GM19025 (cell line): ENCODE results near the gene NSMCE1.

Source experiments
- ATAC-seq: cut with Tn5 transposase; IDR thresholded peaks from one replicate; pipeline ENCODE4 v1.9.1; 2021; ENCODE audit warnings: mild to moderate bottlenecking, low read depth, moderate library complexity; ENCODE audit not compliant: unreplicated experiment

NSMCE1 gene

DNA sequence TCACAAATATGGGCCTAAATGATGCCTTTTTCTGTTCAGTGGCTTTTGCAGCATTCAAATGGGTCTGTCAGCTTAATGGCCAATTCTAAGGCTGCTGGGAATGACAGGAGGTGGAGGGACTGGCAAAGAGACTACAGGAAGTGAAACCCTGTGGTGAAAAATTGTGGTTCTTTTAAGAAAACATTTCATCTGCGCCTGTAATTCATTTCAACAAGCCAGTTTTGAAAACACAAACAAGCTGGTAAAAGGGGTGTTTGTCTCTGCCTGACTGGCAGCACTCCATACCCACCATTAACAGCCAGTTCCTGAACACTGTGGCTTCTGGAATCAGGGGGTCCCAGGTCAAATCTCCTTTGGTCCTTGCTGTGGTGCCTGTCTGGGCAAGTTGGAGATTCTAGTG lies 68.8 kb downstream of the NSMCE1 start:
- ATAC-seq: no peak

DNA sequence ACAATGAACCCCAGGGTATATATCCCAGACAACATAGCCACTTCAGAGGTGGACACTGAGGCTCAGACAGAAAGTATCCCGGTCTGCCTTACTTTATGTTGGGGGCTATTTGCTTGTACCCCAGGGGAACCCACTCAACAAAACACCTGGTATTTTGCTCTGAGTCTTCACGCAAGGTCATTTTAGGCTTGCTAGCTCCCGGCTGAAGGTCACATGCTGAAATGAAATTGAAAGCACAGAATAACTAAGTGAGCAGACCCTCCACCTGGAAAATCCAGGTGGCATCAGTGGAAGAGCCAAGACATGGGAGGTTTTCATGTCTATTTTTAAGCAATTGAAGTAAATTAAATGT lies 69.4 kb downstream of the NSMCE1 start:
- no peak for ATAC-seq

DNA sequence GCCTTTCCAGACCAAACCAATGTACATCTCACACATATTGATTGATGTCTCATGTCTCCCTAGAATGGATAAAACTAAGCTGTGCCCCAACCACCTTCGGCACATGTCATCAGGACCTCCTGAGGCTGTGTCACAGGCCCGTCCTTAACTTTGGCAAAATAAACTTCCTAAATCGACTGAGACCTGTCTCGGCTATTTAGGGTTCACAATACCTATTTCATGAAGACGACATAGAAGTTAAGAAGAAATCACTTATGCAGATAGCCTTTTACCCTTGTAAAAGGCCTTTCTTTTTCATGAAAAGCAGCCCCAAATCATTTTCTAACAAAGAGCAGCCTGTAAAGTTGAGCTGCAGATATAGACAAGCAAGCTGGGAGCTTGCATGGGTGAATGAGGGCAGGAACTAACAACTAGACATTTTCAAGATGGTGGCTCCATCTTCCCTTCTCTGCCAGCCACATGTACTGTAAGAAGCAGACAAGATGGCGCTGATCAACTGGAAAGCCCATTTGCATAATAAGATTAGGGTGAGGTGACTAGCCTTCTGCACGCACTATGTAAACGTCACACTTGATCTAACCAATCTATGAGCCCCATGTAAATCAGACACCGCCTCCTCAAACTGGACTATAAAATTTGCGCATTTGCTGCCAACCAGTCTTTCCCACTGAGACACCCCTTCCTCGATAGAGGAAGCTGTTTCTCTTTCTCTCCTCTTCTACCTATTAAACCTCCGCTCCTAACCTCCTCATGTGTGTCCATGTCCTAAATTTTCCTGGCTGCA lies 69.9 kb downstream of the NSMCE1 start:
- ATAC-seq: no peak

DNA sequence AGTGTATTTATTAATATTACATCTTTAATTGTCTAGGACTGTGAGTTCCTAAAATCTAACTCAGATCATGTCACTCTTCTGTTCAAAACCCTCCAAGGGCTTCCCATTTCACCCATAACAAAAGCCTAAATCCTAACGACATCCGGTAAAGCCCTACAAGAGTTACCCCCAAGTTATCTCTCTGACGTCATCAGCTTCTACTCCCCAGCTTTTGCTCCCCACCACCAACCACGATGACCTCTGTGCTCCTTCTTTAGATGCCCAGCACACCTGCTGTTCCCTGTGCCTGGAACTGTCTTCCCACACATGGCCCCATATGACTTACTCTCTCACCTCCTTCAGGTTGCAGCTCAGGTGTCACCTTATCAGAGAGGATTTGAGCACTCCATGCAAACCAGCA lies 71.6 kb downstream of the NSMCE1 start:
- no peak for ATAC-seq

- no peak for ATAC-seq
These were observed 72.5 kb downstream of the NSMCE1 start for GRCh38 chr16:27195941-27196595.

GRCh38 chr16:27195076-27195741 lies 73.4 kb downstream of the NSMCE1 start:
- ATAC-seq: no peak

GRCh38 chr16:27193300-27193990 lies 75.1 kb downstream of the NSMCE1 start:
- ATAC-seq: no peak

DNA sequence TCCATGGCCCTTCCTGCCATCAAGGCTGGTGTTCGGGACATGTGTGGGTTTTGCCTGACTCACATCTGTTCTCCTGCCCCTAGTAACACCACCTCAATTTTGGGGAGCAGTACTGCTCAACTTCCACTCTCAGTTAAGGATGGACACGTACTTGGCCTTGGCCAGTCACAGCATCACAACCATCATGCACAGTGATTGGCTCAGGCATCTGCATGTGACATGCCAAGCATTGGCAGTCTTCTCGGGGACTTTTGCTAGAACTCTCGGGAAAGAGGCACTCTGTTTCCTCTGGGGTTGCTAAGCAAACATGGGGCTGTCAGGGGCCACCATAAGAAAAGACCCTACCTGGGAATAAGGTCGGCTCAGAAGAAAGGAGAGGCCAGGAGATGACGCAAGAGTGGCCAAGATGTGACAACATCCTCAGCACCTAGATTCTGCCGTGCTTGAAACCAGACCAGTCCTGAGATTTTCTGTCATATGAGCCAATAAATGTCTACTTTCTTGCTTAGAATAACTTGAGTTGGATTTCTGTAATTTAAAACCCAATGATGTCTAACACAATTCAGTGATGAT lies 77.1 kb downstream of the NSMCE1 start:
- ATAC-seq: no peak

GRCh38 chr16:27190316-27190871 lies 78.2 kb downstream of the NSMCE1 start:
- no peak for ATAC-seq

DNA sequence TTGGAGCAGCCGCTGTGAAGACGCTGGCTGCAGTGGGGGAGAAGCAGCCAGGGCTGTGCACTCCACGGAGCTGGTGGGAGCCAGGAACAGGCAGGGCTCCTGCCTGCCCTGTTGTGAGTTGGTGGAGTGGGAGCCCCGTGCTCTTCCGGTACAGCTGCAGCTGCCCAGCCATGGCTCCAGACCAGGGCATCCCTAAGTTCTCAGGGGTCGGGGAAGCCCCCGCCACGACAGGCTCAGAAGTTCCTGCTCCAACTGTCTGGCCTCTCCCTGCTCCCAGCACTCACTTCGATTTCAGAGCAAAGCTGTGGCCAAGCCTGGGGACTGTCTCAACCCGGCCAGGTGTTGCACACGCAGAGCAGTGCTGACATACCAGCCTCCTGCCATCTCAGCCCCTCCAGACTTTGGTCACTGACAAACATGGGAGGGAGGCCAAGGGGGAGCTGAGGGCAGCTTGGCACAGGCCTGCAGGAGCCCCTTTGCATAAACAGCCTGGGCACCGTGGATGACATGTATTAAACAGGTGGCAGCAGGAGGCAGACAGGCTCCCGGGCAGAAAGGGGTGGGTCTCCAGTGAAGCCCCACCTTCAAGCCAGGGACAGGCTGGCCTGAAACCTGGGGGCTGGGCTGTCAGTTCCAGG lies 79.1 kb downstream of the NSMCE1 start:
- no peak for ATAC-seq

- ATAC-seq: no peak
These were observed 79.9 kb downstream of the NSMCE1 start for GRCh38 chr16:27188633-27189032.

DNA sequence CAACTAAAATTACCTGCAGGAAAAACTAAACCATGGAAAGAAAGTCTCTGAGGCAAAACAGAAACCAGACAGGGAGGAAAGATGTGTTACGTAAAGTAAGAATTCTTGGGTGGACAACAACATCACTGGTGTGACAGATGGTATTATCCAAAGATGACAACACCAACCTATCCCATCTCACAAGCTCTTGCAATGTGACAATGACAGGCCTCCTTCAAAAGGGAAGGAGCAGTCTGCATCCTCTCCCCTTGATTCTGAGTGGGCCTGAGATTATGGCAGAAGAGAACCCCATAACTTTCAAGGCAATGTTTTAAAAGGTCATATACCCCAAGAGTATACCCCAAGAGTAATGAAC lies 82.8 kb downstream of the NSMCE1 start:
- ATAC-seq: no peak

- ATAC-seq: no peak
These were observed 85.6 kb downstream of the NSMCE1 start for GRCh38 chr16:27182906-27183405.

DNA sequence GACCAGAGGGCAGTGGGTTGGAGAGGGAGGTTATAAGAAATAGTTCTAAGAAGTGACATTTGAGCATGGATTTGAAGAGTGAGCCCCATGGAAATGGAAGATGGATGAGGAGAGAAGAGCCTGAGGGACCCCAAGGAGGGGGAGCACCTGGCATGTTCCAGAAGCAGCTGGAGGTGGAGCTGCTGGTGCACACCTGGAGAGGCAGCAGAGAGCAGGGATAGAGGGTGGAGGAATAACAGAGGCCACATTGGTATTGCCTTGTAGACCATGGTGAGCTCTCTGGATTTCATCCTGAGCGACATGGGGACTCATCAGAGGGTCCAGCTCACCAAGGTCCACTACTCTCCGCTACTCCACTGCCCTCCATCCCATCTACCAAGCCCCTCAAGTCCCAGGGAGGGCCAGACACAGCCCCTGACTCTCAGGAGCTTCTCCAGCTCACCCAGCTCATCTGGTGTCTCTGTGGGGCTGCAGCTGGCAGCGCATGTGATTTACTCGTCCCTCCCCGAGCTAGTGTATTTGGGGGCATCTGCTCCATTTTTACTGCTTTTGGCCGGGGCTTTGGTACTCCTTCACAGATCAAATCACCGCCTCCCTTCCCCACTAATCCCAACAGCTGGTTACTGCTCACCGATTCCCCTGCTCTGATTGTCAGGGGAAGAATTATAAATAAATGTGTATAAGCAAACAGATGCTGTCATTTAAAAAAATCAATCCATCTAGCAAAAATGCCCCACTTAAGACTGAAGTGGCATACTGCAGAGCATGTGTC lies 87.4 kb downstream of the NSMCE1 start:
- ATAC-seq: no peak

GRCh38 chr16:27179500-27180072 lies 89.0 kb downstream of the NSMCE1 start:
- peak; percentile 51 for ATAC-seq

GRCh38 chr16:27177031-27177774 lies 91.4 kb downstream of the NSMCE1 start:
- no peak for ATAC-seq

GRCh38 chr16:27175888-27176287 lies 92.7 kb downstream of the NSMCE1 start:
- no peak for ATAC-seq
